Measurements from ENCODE around the gene NANOS1.

DNA sequence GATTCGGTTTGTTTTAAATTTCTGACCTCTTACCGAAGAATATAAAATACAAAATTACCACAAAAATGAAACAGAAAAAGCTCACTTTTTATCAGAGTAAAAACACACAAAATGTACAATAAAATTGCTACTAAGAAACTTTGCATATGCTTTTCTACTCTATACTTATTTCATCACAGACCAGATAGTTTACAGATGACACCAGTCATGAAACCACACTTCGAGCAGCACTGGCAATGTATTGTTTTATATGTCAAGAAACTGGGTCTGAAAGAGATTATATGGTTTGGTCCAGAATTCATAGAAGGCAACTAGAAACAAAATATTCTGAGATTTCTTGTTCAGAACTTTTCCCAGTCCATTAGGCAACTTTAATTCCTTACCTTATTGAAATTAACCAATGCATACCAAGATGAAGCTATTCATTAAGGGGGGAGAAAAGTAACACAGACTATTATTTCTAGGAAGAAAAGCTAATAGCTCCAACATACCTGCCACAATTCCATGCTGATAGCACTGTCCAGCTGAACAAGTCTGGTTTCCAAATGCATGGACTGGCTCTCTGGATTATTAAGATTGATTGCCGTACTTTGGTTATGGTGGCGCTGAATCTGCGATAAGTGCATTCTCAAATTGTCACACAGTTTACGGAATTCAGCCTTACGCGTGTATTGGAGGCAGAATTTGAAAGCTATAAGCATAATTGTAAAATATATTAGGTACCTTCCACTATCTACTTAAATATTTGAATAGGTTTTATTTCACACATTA is 41.1 kb downstream of the NANOS1 start:
- TF ChIP-seq SIN3A (IDR thresholded peaks at IDR 0.05; ENCODE audit: borderline replicate concordance, insufficient read depth, low read length) (no peak), TAF1 (IDR thresholded peaks at IDR 0.05; ENCODE audit: borderline replicate concordance, insufficient read depth, low read length) (no peak), FOXP2 (optimal IDR thresholded peaks at IDR 0.05; ENCODE audit: borderline replicate concordance, extremely low read depth, extremely low read length, insufficient read depth) (no peak)
- TF ChIP-seq, protein P1, sequence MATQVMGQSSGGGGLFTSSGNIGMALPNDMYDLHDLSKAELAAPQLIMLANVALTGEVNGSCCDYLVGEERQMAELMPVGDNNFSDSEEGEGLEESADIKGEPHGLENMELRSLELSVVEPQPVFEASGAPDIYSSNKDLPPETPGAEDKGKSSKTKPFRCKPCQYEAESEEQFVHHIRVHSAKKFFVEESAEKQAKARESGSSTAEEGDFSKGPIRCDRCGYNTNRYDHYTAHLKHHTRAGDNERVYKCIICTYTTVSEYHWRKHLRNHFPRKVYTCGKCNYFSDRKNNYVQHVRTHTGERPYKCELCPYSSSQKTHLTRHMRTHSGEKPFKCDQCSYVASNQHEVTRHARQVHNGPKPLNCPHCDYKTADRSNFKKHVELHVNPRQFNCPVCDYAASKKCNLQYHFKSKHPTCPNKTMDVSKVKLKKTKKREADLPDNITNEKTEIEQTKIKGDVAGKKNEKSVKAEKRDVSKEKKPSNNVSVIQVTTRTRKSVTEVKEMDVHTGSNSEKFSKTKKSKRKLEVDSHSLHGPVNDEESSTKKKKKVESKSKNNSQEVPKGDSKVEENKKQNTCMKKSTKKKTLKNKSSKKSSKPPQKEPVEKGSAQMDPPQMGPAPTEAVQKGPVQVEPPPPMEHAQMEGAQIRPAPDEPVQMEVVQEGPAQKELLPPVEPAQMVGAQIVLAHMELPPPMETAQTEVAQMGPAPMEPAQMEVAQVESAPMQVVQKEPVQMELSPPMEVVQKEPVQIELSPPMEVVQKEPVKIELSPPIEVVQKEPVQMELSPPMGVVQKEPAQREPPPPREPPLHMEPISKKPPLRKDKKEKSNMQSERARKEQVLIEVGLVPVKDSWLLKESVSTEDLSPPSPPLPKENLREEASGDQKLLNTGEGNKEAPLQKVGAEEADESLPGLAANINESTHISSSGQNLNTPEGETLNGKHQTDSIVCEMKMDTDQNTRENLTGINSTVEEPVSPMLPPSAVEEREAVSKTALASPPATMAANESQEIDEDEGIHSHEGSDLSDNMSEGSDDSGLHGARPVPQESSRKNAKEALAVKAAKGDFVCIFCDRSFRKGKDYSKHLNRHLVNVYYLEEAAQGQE (IDR thresholded peaks at IDR 0.05; ENCODE audit: insufficient read depth in 1 of 2, low read depth in 2 of 2, low read length in 2 of 2): no peak
